ENCODE data around the gene NEDD4L.

- no peak for TF ChIP-seq CTCF (IDR thresholded peaks at IDR 0.05)
- no peak for TF ChIP-seq EZH2 (IDR thresholded peaks at IDR 0.05; ENCODE audit: borderline replicate concordance, insufficient read depth, low read depth, low read length, poor library complexity, severe bottlenecking)
Measured at GRCh38 chr18:58370612-58371011, 326.6 kb downstream of the NEDD4L start.

Data from B cell (primary cell).